ENCODE measurements around the gene CFAP20DC.
"Not testable (repeated sequence)": the region's sequence is repeated elsewhere in the genome, so short reads cannot be mapped to it uniquely, and the experiment has no call there.

CFAP20DC gene

DNA sequence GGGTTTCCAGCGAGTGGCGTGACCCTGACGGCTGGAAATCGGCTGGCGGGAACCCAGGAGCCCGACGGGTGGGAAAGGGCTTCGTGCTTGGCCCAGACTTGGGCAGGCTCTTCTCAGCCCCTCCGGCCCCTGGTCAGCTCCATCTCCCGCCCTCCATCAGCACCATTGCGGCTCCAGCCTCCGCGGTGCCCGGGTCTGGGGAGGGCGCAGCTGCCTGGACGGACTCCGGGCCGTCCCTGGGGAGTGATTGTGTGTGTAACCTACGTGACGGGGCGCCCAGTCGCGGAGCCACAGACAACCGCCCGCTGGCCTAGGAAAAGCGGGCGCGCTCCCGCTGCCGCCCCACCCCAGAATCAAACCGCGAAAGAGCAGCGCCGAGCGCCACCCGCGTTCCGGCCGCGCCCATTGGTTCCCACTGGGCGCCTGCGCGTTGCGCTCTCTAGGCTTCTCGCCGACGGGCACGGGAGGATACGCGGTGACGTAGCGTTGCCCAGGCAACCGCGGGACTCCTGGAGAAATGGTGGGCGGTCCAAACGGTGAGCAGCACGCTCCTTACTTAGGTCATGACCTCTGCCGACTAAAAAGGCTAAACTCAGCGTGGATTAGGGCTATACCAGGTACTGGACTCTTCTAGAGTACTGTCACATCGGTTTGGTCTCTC, at the start of gene CFAP20DC:
CFAP20DC (minus strand) TSS at position 355 of the 661 bp plus-strand sequence. CDS start 394 bp downstream, outside the sequence.
- DNase-seq (ENCODE audit: low read depth), result peak; percentile 78

DNA sequence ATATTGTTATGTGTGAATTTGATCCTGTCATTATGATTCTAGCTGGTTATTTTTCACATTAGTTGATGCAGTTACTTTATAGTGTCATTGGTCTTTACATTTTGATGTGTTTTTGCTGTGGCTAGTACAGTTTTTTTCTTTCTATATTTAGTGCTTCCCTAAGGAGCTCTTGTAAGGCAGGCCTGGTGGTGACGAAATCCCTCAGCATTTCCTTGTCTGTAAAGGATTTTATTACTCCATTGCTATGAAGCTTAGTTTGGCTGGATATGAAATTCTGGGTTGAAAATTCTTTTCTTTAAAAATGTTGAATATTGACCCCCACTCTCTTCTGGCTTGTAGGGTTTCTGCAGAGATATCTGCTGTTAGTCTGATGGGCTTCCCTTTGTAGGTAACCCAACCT, 48.7 kb upstream of the CFAP20DC start:
- not testable (repeated sequence) for DNase-seq (ENCODE audit: low read depth)

DNA sequence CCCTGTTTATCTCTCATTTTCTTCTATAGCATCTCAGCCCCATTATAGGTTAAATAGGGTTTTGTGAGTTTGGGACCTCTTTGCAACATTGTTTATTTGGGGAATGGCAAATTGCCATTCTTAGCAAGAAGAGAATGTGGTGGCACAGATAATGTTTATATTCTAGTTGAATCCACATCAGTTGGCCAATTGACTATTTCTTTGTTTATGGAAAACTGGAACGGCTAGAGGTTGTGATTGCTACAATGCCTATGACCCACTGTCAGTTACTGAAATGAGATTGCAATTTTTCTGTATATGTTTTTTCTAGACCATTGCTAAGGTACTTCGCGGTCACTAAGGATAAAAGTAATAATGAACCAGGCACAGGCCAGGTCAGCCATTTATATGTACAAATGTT, 44.6 kb upstream of the CFAP20DC start:
- DNase-seq (ENCODE audit: low read depth), result no peak

DNA sequence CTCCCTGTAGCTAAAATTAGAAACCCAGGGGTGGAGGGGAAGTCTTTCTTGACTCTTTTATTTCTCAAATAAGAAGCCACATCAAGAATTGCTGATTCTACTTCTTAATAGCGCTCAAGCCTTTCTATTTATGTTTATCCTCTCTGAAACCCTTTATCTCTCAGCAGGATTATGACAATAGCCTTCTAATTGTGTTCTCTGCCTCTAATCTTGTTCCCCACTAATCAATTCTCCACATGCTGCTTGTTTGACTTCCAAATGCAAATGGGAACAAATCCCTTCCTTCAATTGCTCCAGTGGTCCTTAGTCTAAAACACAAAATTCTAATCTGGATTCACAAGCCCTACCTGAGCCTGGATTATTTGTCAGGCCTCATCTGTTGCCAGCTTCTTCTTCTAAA, 43.7 kb upstream of the CFAP20DC start:
- no peak for DNase-seq (ENCODE audit: low read depth)

DNA sequence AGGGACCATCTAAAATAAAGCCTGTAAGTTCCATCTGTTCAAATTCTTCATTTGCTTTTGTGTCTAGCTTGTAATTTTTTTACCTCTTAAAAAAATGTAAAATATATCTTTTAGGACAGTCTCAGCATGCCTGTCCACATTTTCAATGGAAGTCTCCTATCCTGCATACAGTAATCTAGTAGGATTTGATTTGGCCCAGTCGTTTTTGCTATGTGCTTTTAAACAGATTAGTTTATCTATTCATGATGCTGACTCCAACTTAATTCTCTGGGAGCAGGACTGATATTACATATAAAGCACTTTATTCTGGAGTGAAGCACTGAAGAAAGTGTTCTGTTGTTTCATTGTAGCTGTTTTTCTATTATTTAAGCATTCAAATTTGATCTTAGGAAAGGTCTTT, 38.9 kb upstream of the CFAP20DC start:
- DNase-seq (ENCODE audit: low read depth), result no peak

- DNase-seq (ENCODE audit: low read depth), result no peak
Observed at GRCh38 chr3:59085976-59086375, 36.2 kb upstream of the CFAP20DC start.

DNA sequence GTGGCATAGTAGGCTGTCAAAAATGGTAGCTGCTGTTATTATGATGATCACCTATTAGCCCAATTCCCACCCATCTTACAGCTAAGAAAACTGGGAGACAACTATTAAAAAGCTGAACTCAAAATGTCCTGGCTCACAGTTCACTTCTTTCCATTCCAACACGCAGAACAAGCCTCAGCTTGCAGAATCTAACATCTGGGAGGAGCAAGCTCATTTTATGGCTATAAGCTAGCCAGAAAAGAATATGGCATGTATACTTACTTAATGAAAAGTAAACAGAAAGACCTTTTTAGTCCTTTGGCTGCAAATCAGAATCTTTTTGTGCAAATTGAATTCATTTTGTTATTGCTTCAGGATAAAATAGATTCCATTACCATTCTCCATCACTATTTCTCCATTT, 34.8 kb upstream of the CFAP20DC start:
- no peak for DNase-seq (ENCODE audit: low read depth)

DNA sequence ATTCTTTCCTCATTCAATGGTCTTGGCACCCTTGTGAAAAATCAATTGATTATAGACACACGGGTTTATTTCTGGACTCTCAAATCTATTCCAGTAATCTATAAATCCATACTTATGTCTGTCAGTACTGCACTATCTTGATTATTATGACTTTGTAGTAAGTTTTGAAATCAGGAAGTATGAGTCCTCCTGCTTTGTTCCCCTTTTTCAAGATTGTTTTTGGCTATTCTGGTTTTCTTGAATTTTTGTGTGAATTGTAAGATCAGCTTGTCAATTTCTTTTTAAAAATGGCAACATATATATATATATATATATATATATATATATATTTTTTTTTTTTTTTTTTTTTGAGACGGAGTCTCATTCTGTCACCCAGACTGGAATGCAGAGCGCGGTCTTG, 32.3 kb upstream of the CFAP20DC start:
- DNase-seq (ENCODE audit: low read depth), result no peak

DNA sequence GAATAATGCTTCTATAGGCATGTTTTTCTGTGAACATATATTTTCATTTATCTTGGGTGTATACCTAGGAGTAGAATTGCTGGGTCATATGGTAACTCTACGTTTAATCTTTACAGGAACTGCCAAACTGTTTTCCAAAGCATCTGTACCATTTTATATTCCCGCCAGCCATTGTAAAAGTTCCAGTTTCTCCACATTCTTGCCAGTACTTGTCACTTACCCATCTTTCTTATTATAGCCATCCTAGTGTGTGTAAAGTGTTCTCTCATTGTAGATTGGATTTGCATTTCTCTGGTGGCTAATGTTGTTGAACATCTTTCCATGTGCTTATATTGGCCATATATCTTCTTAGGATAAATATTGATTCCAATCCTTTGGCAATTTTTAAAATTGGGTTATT, 31.2 kb upstream of the CFAP20DC start:
- DNase-seq (ENCODE audit: low read depth), result no peak

- no peak for DNase-seq (ENCODE audit: low read depth)
Observed at GRCh38 chr3:59079962-59080361, 30.1 kb upstream of the CFAP20DC start.

DNA sequence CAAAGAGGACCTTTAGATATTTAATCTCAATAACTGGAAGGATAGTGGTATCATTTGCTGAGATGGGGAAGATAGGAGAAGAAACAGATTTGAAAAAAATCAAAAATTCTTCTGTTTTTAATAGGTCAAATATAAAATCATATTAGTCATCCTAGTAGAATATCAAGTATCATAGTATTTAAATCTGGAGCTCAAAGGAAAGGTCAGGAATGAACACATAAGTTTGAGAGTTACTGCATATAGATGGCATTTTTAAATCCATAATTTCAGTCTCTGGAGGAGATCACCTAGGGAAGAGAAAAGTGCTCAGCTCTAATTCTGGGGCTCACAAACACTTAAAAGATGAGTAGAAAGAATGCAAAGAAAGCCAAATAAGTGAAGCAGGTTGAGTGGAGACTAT, 24.9 kb upstream of the CFAP20DC start:
- DNase-seq (ENCODE audit: low read depth), result no peak

DNA sequence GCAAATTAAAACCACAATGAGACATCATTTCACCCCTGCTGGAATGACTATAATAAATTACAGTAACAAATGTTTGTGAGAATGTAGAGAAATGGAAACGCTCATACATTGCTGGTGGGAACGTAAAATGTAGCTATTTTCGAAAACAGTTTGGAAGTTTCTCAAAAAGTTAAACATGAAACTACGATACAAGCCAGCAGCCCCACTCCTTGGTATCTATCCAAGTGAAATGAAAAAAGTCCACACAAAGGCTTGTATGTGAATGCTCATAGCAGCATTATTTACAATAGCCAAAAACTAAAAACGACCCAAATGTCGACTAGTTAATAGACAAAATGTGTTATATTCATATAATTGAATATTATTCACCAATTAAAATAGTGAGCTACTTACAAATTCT, 22.9 kb upstream of the CFAP20DC start:
- DNase-seq (ENCODE audit: low read depth), result no peak

DNA sequence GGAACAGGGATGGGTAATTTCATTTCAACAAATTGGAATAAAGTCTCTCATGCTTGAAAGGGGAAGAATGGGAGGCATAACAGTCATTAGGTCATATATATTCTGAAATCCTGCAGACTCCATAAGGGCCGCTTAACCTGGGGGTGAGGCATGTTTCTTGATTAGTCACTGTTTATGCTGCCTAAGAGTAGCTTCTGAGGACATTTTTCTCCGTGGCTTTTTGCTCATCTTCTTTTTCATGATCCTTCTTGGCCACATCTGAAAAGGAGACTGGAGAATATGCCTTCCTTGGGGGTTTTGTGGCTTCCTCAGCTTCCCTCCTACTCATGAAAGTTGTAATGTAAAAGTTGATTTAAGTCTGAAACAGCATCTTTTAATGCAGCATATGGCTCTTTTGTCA, 20.0 kb upstream of the CFAP20DC start:
- DNase-seq (ENCODE audit: low read depth), result no peak

- DNase-seq (ENCODE audit: low read depth), result no peak
Observed at GRCh38 chr3:59065240-59065639, 15.4 kb upstream of the CFAP20DC start.

DNA sequence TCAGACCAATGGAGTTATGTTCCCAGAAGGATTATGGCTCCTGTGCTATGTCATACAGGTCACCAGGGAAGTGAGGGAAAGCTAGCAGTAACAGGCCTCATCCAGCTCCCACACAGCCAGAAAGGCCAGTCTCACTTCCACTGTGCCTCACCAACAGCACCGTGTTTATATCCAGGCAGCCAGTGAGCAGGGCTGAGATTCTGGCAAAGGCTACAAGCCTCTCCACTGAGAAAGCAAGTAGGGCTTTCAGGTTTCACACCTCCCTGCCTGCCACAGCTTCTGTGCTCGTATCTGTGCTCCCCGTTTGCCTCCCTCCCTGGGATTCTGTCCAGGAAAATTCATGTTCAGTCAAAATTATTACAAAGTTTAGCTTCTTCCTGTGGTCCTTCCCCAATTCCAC, 14.9 kb upstream of the CFAP20DC start:
- no peak for DNase-seq (ENCODE audit: low read depth)

GRCh38 chr3:59064276-59064675, 14.5 kb upstream of the CFAP20DC start:
- DNase-seq (ENCODE audit: low read depth), result no peak

GRCh38 chr3:59056706-59057105, 6.9 kb upstream of the CFAP20DC start:
- no peak for DNase-seq (ENCODE audit: low read depth)

DNA sequence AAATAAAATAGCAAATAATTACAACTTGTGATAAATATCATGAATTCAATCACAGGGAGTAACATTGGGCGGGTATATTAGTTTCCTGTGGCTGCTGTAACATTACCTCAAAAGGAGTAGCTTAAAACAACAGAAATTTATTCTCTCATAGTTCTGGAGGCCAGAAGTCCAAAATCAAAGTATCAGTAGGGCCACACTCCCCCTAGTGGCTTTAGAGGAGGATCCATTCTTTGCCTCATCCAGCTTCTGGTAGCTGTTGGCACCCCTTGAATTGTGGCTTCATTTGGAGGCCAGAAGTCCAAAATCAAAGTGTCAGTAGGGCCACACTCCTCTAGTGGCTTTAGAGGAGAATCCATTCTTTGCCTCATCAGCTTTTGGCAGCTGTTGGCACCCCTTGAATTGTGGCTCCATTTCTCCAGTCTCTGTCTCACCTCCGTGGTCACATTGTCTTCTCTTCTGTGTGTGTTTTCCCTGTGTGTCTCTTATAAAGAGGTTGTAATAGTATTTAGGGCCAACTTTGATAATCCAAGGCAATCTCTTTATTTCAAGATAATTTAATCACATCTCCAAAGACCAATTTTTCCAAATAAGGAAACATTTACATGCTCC, 3.1 kb upstream of the CFAP20DC start:
- no peak for DNase-seq (ENCODE audit: low read depth)

- not testable (repeated sequence) for DNase-seq (ENCODE audit: low read depth)
Observed at GRCh38 chr3:59050811-59051414, 1.1 kb upstream of the CFAP20DC start.

GRCh38 chr3:59046839-59047238, 3.0 kb downstream of the CFAP20DC start:
- DNase-seq (ENCODE audit: low read depth), result no peak

DNA sequence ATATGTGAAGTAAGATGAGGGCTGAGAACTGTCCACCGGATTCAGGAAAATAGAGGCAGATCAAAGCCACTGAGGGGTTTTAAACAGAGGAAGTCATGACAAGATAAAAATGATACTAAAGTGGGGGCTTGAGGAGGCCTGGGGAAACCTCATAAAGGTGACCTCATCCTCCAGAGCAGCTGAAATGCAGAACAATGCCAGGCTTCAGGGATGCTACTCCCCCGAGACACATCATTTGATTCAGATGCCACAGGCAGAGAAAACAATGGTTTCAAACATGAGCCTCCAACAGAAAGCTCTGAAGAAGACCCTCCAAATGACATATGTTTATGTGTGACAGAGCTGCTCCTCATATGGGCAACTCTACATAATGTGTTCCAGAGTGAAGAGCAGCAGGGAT, 6.4 kb downstream of the CFAP20DC start:
- DNase-seq (ENCODE audit: low read depth), result no peak

DNA sequence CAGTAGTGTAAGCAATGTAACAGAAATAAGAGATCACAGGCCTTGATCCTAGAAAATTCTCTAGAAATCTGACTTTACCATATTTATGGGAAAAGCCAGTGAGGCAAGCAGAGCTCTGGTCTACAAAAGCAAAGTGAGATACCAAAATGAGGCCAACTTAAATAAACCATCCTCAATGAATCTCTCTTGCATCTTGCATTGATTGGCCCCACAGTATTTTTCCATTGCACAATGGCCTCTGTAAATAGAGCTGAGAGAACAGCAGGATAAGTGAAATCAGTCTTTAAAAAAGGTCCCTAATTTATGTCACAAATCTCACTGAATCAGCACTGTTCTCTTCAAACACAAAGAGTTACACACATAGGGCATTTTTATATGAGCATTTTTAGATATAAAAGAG, 8.9 kb downstream of the CFAP20DC start:
- no peak for DNase-seq (ENCODE audit: low read depth)

GRCh38 chr3:59027607-59028006, 22.2 kb downstream of the CFAP20DC start:
- no peak for DNase-seq (ENCODE audit: low read depth)

- DNase-seq (ENCODE audit: low read depth), result no peak
Observed at GRCh38 chr3:59023612-59024011, 26.2 kb downstream of the CFAP20DC start.

Measured in stimulated activated CD8-positive, alpha-beta memory T cell treated with anti-CD3 and anti-CD28 coated beads, Interleukin-12 subunit alpha, Interleukin-12 subunit beta, amount 100 ng/mL, for 1 hour (primary cell).